Hepatic stellate cell (primary cell): Measurements from ENCODE around the gene MED31.
"Not testable (repeated sequence)": the region's sequence is repeated elsewhere in the genome, so short reads cannot be mapped to it uniquely, and the experiment has no call there.

Experiments
- DNase-seq: peaks from one replicate; pipeline ENCODE4 v3.0.0; 2011; ENCODE audit warnings: low spot score

MED31 gene

GRCh38 chr17:6655732-6656361 is 4.4 kb upstream of the MED31 start:
- DNase-seq = not testable (repeated sequence)

GRCh38 chr17:6654841-6655731 is 3.7 kb upstream of the MED31 start:
- no peak for DNase-seq

- peak; percentile 31 for DNase-seq
These were observed 581 bp upstream of the MED31 start for GRCh38 chr17:6651919-6652452.

- no peak for DNase-seq
These were observed 3.2 kb downstream of the MED31 start for GRCh38 chr17:6648181-6648580.

GRCh38 chr17:6643451-6644125 is 7.8 kb downstream of the MED31 start:
- DNase-seq = no peak

- no peak for DNase-seq
These were observed 8.8 kb downstream of the MED31 start for GRCh38 chr17:6642592-6642991.

- no peak for DNase-seq
These were observed 10.1 kb downstream of the MED31 start for GRCh38 chr17:6641247-6641863.

GRCh38 chr17:6640536-6641246 is 10.7 kb downstream of the MED31 start, which contains the start of the genes KIAA0753 and TXNDC17:
Gene KIAA0753 (minus strand): TSS chr17:6640711. CDS start chr17:6635103, 5,608 bp downstream.
Gene TXNDC17 (plus strand): TSS chr17:6641060. CDS start chr17:6641083, 23 bp downstream.
- DNase-seq = peak; percentile 86

- DNase-seq = peak; percentile 60
These were observed 11.5 kb downstream of the MED31 start for GRCh38 chr17:6639586-6640535.

GRCh38 chr17:6639014-6639585 is 12.3 kb downstream of the MED31 start:
- DNase-seq = no peak

GRCh38 chr17:6638046-6638908 is 13.1 kb downstream of the MED31 start:
- DNase-seq = no peak

GRCh38 chr17:6637458-6637840 is 14.0 kb downstream of the MED31 start:
- no peak for DNase-seq

GRCh38 chr17:6636616-6637457 is 14.6 kb downstream of the MED31 start:
- no peak for DNase-seq

- no peak for DNase-seq
These were observed 15.3 kb downstream of the MED31 start for GRCh38 chr17:6636105-6636504.

GRCh38 chr17:6633263-6633662 is 18.1 kb downstream of the MED31 start:
- no peak for DNase-seq

- DNase-seq = no peak
These were observed 18.9 kb downstream of the MED31 start for GRCh38 chr17:6632530-6632929.

- no peak for DNase-seq
These were observed 21.0 kb downstream of the MED31 start for GRCh38 chr17:6630390-6630789.

GRCh38 chr17:6627019-6627418 is 24.4 kb downstream of the MED31 start:
- peak; percentile 22 for DNase-seq
